Stomach (tissue), 9 donors: Measurements from ENCODE around the gene ZNF19. TPM values are rescaled to one million over a fixed set of nuclear protein-coding genes. Genes with fewer than 3 reads are reported as not detected.
A peak's percentile ranks its signal among the peaks of the same experiment; 100 is the strongest.

Experiments used
- DNase-seq, 2 donors: peaks; one replicate each; pipeline versions ENCODE4 v3.0.0 to v3.0.0-alpha.2; 2013 to 2019
- H3K27ac ChIP-seq, 5 donors: fragments of 200-600 bp in 4 of 5; sonication (generic) in 4 of 5; one replicate each; pipeline ENCODE4 v1.5.1; 2013 to 2019; ENCODE audit warnings: mild to moderate bottlenecking in 1 of 5, moderate library complexity in 1 of 5
- H3K27me3 ChIP-seq, 3 donors: fragments of 200-600 bp; sonication (generic); one replicate each; pipeline ENCODE4 v1.5.1; 2017 to 2019; ENCODE audit warnings: mixed run types in 1 of 3
- H3K36me3 ChIP-seq, 4 donors: fragments of 200-600 bp; sonication (generic); 1 replicate in 3 of 4; 2 replicates in 1 of 4; pipeline ENCODE4 v1.5.1; 2016 to 2019
- H3K4me1 ChIP-seq, 4 donors: fragments of 200-600 bp; sonication (generic); one replicate each; pipeline ENCODE4 v1.5.1; 2016 to 2019
- H3K4me3 ChIP-seq, 4 donors: fragments of 200-600 bp; sonication (generic) in 3 of 4; one replicate each; pipeline ENCODE4 v1.5.1; 2016 to 2019; ENCODE audit warnings: mild to moderate bottlenecking in 1 of 4
- H3K9me3 ChIP-seq, 4 donors: fragments of 200-600 bp; sonication (generic); one replicate each; pipeline ENCODE4 v1.5.1; 2016 to 2019
- CTCF ChIP-seq, 7 experiments: fragments of 450-650 bp in 4 of 7; fragments of 200-600 bp in 3 of 7; sonication (generic) in 3 of 7; IDR thresholded peaks; one replicate each; pipeline ENCODE4 v1.5.1; 2016 to 2019; ENCODE audit warnings: antibody characterized with exemption in 7 of 7, control low read depth in 2 of 7, mild to moderate bottlenecking in 1 of 7
- EP300 ChIP-seq: sonication (generic); formaldehyde crosslinking; IDR thresholded peaks from one replicate; pipeline ENCODE4 v1.6.1; 2017; ENCODE audit warnings: antibody characterized with exemption
- POLR2A ChIP-seq, 4 donors: fragments of 450-650 bp; IDR thresholded peaks; one replicate each; pipeline ENCODE4 v1.6.1; 2016; ENCODE audit warnings: antibody characterized with exemption in 4 of 4, control low read depth in 2 of 4, mild to moderate bottlenecking in 1 of 4, moderate library complexity in 1 of 4
- POLR2AphosphoS5 ChIP-seq, 3 donors: sonication (generic); formaldehyde crosslinking; IDR thresholded peaks; one replicate each; pipeline ENCODE4 v1.6.1; 2016; ENCODE audit warnings: antibody characterized with exemption in 3 of 3
- WGBS, 5 donors: extraction: QIAGEN DNeasy Blood & Tissue Kit in 3 of 5; methylation state at CpG; one replicate each; pipeline versions ENCODE4 v1.1.5 to v1.1.7; 2013 to 2018; 5-methylcytosine and 5-hydroxymethylcytosine counted together
- intact Hi-C: fragments of 100-400 bp; cut with DNase I; formaldehyde crosslinking; loops from one replicate; pipeline ENCODE4 v1.15.1; 2023; ENCODE audit warnings: low total_unique reads
- polyA plus RNA-seq, 3 donors: library from polyadenylated mRNA; stranded (reverse); fragments of 200-250 nt; gene quantifications; one replicate each; pipeline ENCODE4 v1.2.3, GENCODE V29; 2013
- total RNA-seq, 5 donors: library from RNA; depleted of rRNA; stranded (reverse); fragments of >200 nt; gene quantifications; one replicate each; pipeline versions ENCODE4 v1.1.0 to v1.2.3, GENCODE V29; 2014 to 2016
- donor health status: healthy with polysubstance abuse.
- donor health status: Bipolar disorder and iron deficiency.
- donor health status: healthy.

The ZNF19 gene
- total and polyA plus RNA-seq, 8 donors, result 1.1 to 6.8 (median 2.2) TPM; not detected in 1

GRCh38 chr16:71480956-71481355 is 8.2 kb downstream of the ZNF19 start:
- Histone ChIP-seq H3K4me3 (no peak overlapping the region), H3K27me3 (no peaks in the 10 kb centered on the region), H3K27ac (no peak overlapping the region), H3K9me3 (no peaks in the 10 kb centered on the region), H3K36me3 (peaks cover 8 to 30% (median 29%) of the 10 kb centered on the region in 4 donors), H3K4me1 (peaks cover 5 to 15% (median 13%) of the 10 kb centered on the region in 4 donors)
- 95 to 100% (median 99%) methylated on average over 2 of the region's 2 CpGs for WGBS, 5 donors
- DNase-seq, result no peak
- intact Hi-C loops, result no loop called here
- TF ChIP-seq POLR2AphosphoS5 (IDR thresholded peaks at IDR 0.05) (no peak), CTCF (IDR thresholded peaks at IDR 0.05) (no peak), POLR2A (IDR thresholded peaks at IDR 0.05) (no peak), EP300 (no peak)

- no peak overlapping the region for H3K27ac ChIP-seq
- TF ChIP-seq CTCF (IDR thresholded peaks at IDR 0.05) (no peak), POLR2A (IDR thresholded peaks at IDR 0.05) (no peak), EP300 (no peak), POLR2AphosphoS5 (IDR thresholded peaks at IDR 0.05) (no peak)
- H3K36me3 ChIP-seq, result peaks cover 15 to 45% (median 45%) of the 10 kb centered on the region in 4 donors
- H3K27me3 ChIP-seq, result no peaks in the 10 kb centered on the region
- peak in 1 of 2 donors; percentile 40 for DNase-seq
- peaks cover 5 to 9% (median 8%) of the 10 kb centered on the region in 4 donors for H3K4me1 ChIP-seq
- H3K4me3 ChIP-seq, result no peak overlapping the region
- intact Hi-C loops, result no loop called here
- 50 to 69% (median 52%) methylated on average over 3 of the region's 3 CpGs for WGBS, 5 donors
- H3K9me3 ChIP-seq, result no peaks in the 10 kb centered on the region
Observed at GRCh38 chr16:71479420-71479819, 9.7 kb downstream of the ZNF19 start.

- Histone ChIP-seq H3K4me3 (no peak overlapping the region), H3K27me3 (no peaks in the 10 kb centered on the region), H3K27ac (no peak overlapping the region), H3K36me3 (peaks cover 15 to 73% (median 66%) of the 10 kb centered on the region in 4 donors), H3K9me3 (no peaks in the 10 kb centered on the region), H3K4me1 (no peaks in the 10 kb centered on the region)
- TF ChIP-seq POLR2A (IDR thresholded peaks at IDR 0.05), result no peak
- TF ChIP-seq CTCF (IDR thresholded peaks at IDR 0.05), result no peak
- no peak for TF ChIP-seq POLR2AphosphoS5 (IDR thresholded peaks at IDR 0.05)
- no peak for TF ChIP-seq EP300
- no peak for DNase-seq
- 92 to 96% (median 95%) methylated on average over 4 of the region's 4 CpGs for WGBS, 5 donors
- intact Hi-C loops, result no loop called here
Observed at GRCh38 chr16:71476457-71477124, 12.5 kb downstream of the ZNF19 start.

GRCh38 chr16:71474864-71475263 is 14.3 kb downstream of the ZNF19 start:
- Histone ChIP-seq H3K4me3 (no peak overlapping the region), H3K4me1 (no peaks in the 10 kb centered on the region), H3K36me3 (peaks cover 15 to 88% (median 77%) of the 10 kb centered on the region in 4 donors), H3K27me3 (no peaks in the 10 kb centered on the region), H3K27ac (no peak overlapping the region), H3K9me3 (no peaks in the 10 kb centered on the region)
- WGBS, 5 donors, result 86 to 94% (median 92%) methylated on average over 3 of the region's 3 CpGs
- TF ChIP-seq POLR2AphosphoS5 (IDR thresholded peaks at IDR 0.05), result no peak
- no peak for TF ChIP-seq EP300
- TF ChIP-seq POLR2A (IDR thresholded peaks at IDR 0.05), result no peak
- TF ChIP-seq CTCF (IDR thresholded peaks at IDR 0.05), result no peak
- intact Hi-C loops, result no loop called here
- DNase-seq, result no peak
